ENCODE data around the gene FBRS.

DNA sequence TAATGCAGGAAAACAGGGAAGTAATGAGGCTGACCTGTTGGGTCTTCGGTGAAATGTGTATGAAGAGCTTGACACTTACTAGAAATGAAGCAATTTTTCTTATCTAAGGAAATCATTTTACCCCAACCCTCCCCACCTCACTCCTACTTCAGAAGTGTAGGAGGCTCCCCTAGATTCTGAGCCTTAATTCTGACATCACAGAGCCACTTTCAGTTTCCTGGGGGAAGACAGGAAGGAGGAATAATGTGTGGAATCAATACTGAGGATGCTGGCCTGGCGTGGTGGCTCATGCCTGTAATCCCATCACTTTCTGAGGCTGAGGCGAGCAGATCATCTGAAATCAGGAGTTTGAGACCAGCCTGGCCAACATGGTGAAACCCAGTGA, 20.3 kb downstream of the FBRS start:
- no peak for TF ChIP-seq TCF7L2 (IDR thresholded peaks at IDR 0.05; ENCODE audit: low read depth, low read length)
- TF ChIP-seq ZNF557 (CRISPR knock-in tag; IDR thresholded peaks at IDR 0.05): no peak
- TF ChIP-seq SMARCE1 (IDR thresholded peaks at IDR 0.05; ENCODE audit: borderline replicate concordance): no peak
- no peak for TF ChIP-seq ZNF607 (CRISPR knock-in tag; IDR thresholded peaks at IDR 0.05; ENCODE audit: borderline replicate concordance)
- TF ChIP-seq TP53 (CRISPR knock-in tag; conservative IDR thresholded peaks at IDR 0.05): no peak
- no peak for TF ChIP-seq EZH2 (conservative IDR thresholded peaks at IDR 0.05; ENCODE audit: low read depth, low read length)
- no peak for TF ChIP-seq BORCS8-MEF2B (CRISPR knock-in tag; IDR thresholded peaks at IDR 0.05)
- no peak for TF ChIP-seq ZNF720 (CRISPR knock-in tag; IDR thresholded peaks at IDR 0.05)
- TF ChIP-seq ZNF644 (CRISPR knock-in tag; IDR thresholded peaks at IDR 0.05; ENCODE audit: low read depth): no peak
